HCT116 (cell line): Measurements from ENCODE around the gene MAML2.

ENCODE experiments used
- CTCF ChIP-seq, 3 experiments: fragments of 200-600 bp in 1 of 3; sonication (generic) in 1 of 3; IDR thresholded peaks in 2 of 3; conservative IDR thresholded peaks in 1 of 3; 2 replicates each; pipeline ENCODE4 v1.5.1; 2012 to 2017; ENCODE audit warnings: low read depth in 2 of 3, low read length in 2 of 3, antibody characterized with exemption in 1 of 3, borderline replicate concordance in 1 of 3, control low read depth in 1 of 3, mild to moderate bottlenecking in 1 of 3, mixed read lengths in 1 of 3, mixed run types in 1 of 3, moderate library complexity in 1 of 3; ENCODE audit not compliant: insufficient read depth in 1 of 3
- EZH2 ChIP-seq: fragments of 200-600 bp; sonication (generic); IDR thresholded peaks from 2 replicates; pipeline ENCODE4 v1.6.1; 2017; ENCODE audit warnings: antibody characterized with exemption, mixed run types
- MAX ChIP-seq: IDR thresholded peaks from 2 replicates; pipeline ENCODE4 v1.6.1; 2012
- POLR2AphosphoS5 ChIP-seq: IDR thresholded peaks from 2 replicates; pipeline ENCODE4 v1.6.1; 2011; ENCODE audit warnings: mild to moderate bottlenecking, low read depth, low read length, moderate library complexity
- SP1 ChIP-seq: IDR thresholded peaks from 2 replicates; pipeline ENCODE4 v1.6.1; 2012; ENCODE audit warnings: low read depth

GRCh38 chr11:96295369-96295768, 47.6 kb downstream of the MAML2 start:
- TF ChIP-seq POLR2AphosphoS5 (no peak), SP1 (no peak), EZH2 (no peak), CTCF (IDR thresholded peaks at IDR 0.05 in 2 of 3, conservative IDR thresholded peaks at IDR 0.05 in 1 of 3; ENCODE audit: borderline replicate concordance in 1 of 3, insufficient read depth in 1 of 3, low read depth in 2 of 3, low read length in 2 of 3) (no peak), MAX (no peak)
